GM19328 (cell line): ENCODE measurements around the gene SYTL3.

Experiments
- ATAC-seq: cut with Tn5 transposase; IDR thresholded peaks from one replicate; pipeline ENCODE4 v1.9.1; 2021; ENCODE audit warnings: mild to moderate bottlenecking, moderate library complexity; ENCODE audit not compliant: unreplicated experiment

Gene SYTL3

DNA sequence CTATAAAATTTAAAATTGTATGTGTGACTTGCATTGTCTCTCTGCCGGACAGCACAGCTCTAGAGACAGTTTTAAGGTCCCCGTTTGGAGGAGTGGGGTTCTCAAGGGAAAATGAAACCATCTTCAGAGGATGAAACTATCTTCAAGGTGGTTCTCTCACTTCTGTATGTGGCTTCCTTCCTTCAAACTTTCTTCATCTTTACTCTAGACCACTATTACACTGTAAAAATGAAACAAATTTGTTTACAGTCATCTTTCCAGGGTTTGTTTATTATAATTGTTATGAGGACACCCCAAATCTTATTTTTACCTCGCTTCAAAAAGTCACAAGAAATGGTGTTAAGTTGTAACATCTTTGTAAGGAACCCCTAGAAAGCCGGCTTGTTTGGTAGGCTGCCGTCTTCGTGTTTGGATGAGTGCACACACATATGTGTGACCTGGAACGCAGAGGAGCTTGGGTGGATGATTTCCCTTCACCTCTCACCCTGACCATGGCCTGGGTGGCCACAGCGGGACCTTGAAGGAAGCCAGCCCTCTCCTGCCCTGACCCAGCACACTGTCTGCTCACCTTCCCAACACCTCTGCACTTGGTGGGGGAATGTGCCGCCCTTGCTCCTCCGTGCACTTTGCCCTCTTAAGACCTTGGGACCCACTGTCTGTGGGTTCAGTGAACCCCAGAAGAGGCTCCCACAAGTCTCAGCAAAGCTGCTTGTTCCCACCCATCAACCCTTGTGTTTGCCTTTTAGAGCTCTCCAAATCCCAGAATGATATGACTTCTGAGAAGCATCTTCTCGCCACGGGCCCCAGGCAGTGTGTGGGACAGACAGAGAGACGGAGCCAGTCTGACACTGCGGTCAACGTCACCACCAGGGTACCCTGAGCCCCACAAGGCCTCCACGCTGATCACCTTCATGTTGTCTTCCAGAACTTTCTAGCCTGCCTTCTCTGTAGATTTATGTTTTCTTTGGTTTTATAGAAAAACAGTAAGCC, 67.8 kb downstream of the SYTL3 start:
- ATAC-seq: peak; percentile 61

DNA sequence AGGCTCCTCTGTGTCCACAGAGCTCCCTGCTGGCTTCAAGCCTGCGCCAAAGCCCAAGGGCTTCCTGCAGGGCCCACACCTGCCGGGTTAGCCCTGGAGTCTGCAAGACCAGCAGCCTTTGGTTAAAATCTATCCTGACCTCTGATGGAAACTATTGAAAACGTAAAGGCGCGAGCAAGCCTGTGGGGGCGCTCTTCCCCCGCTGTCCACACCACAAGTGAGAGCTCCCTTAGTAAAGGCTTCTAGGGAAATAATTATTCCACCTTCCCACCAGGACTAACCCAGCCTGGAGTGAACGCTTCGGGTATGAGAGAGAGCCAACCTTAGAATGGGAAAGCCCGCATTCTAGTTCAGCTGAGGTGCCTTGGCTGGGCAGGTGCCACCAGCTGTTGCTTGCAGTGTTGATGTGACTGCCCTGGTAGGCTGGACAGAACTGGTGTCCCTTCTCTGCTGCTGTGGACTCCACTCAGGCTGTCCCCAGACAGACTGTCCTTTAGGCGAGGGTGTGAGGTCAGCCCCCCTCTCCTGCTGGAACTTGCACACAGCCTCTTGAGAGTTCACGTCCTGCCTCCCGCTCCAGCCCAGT, 68.7 kb downstream of the SYTL3 start:
- no peak for ATAC-seq

DNA sequence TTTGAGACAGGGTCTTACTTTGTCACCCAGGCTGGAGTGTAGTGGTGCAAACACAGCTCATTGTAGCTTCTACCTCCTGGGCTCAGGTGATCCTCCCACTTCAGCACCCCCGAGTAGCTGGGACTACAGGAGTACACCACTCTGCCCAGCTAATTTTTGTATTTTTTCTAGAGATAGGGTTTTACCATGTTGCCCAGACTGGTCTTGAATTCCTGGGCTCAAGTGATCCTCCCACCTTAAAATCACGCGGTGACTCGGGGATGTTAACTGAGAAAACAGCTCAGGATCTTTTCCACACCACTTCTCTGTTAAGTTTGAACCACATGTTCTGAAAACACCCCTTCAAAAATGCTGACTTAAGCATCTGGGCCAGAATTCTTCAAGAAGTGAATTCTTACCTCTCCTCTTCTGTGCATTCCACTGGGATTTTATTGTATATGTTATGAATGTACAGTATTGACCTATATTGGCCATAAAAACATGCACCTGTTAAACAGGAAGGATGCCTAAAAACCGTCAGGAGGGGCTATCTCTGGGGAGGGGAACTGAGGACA, 72.4 kb downstream of the SYTL3 start:
- no peak for ATAC-seq

- no peak for ATAC-seq
Measured at GRCh38 chr6:158725704-158726103, 75.8 kb downstream of the SYTL3 start.

- no peak for ATAC-seq
Measured at GRCh38 chr6:158729906-158730540, 80.2 kb downstream of the SYTL3 start.

GRCh38 chr6:158730541-158730907, 80.7 kb downstream of the SYTL3 start:
- ATAC-seq: no peak

- ATAC-seq: no peak
Measured at GRCh38 chr6:158735009-158735408, 85.2 kb downstream of the SYTL3 start.

GRCh38 chr6:158737082-158737709, 87.3 kb downstream of the SYTL3 start:
- ATAC-seq: no peak

- ATAC-seq: no peak
Measured at GRCh38 chr6:158737710-158738615, 88.1 kb downstream of the SYTL3 start.

GRCh38 chr6:158739673-158740072, 89.8 kb downstream of the SYTL3 start:
- no peak for ATAC-seq

DNA sequence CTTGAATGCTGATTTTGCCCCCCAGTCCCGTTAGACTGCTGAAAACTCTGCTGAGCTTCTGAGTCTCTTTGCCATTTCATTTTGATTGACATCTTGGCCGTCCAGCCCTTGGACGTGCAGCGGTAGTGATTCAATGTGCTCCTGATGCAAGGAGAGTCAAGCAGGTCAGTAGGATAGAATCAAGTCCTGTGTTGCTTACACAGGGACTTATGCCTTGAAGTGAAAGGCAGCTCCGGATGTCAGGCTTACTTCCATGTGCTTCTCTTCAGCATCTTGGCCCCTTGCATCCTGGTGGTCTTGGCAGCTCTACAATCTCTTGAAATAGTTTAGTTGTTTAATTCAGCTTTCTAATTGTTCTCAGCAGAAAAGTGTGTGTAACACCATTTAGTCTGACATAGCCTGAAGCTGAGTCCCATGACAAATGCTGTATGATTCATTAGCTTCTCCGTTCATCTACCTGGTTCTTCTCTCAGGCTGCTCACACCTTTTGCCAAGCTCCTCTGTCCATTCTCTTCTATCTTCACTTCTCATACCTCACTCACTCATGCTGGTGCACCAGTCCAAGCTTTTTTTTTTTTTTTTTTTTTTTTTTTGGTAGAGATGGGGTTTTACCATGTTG, 93.3 kb downstream of the SYTL3 start:
- no peak for ATAC-seq

GRCh38 chr6:158744986-158745430, 95.2 kb downstream of the SYTL3 start:
- ATAC-seq: no peak

DNA sequence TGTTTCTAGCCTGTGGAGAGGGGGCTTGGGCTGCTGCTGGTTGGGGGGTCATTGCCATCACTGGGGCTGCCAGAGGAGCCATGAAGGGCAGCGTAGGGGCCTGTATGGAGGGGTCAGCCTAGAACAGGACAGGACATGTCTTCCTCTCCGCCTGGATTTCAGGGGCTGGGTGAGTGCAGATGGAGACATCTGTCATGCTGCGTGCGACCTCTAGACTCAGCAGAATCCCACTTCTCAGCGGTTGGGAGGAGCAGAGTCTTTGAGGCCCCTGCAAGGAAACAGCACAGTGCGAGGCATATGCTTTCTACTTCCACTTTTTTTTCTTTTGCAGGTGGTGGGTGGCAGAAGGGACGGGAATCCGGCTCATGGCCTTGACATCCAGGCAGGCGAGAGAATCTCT, 101.4 kb downstream of the SYTL3 start:
- no peak for ATAC-seq

GRCh38 chr6:158751921-158752320, 102.1 kb downstream of the SYTL3 start:
- no peak for ATAC-seq

DNA sequence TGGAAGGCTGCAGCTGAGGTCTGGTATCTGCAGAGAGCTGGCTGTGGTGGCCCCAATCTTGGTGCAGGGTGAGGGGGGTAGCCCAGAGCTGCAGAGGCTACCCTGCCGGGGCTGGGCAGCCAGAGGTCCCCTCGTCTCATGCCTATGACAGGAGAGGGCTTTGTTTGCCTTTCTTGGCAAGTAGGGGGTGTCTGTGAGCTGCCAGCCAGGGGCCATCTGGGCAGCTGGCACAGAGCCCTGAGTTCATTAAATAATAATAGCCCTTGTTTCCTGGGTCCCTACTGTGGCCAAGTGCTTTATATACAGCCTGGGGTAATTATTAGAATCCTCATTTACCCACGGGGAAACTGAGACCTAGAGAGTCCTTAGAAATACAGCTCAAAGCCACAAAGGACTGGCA, 102.8 kb downstream of the SYTL3 start:
- no peak for ATAC-seq

- no peak for ATAC-seq
Measured at GRCh38 chr6:158753811-158754210, 104.0 kb downstream of the SYTL3 start.

GRCh38 chr6:158754738-158755137, 104.9 kb downstream of the SYTL3 start:
- ATAC-seq: no peak

DNA sequence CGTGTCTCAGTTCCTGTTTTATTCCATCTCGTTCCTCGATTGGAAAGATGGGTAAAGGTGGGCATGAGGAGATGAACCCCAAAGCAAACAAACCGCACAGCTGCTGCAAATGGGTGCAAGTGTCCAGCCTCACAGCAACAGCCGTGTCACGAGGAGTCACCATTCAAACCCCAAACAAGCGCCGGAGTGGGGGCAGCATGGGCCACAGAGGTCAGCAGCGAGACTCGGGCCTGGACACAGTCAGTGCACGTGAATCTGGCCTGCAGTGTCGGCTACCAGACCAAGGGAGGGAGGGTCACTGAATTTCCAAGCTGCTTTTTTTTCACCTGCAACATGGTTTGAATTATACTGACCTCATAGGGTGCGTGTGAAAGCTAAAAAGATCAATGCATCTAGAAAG, 105.8 kb downstream of the SYTL3 start:
- ATAC-seq: no peak

DNA sequence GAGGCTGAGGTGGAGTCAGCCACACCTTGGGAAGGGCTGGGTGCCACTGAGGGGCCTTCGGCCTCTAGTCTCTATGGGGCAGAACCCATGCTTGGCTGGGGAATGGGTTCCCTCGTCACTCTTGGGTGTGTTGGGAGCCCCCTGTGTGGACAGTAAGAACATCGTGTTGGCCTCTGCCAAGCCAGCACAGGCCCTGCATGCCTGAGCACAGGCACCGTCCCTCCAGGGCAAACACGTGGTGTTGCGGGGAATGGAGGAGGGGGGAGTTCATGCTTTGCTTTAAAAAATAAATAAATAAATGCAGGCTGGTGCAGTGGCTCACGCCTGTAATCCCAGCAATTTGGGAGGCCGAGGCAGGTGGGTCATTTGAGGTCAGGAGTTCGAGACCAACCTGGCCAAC, 106.3 kb downstream of the SYTL3 start:
- no peak for ATAC-seq
